NCI-H82 treated with DMSO at 0.1 percent for 48 hours (cell line): Measurements from ENCODE around the gene GAST.

Source experiments
- DNase-seq: peaks from one replicate; lab custom pipeline; 2025; ENCODE audit not compliant: unreplicated experiment; lab: John Stamatoyannopoulos, UW

Gene GAST

DNA sequence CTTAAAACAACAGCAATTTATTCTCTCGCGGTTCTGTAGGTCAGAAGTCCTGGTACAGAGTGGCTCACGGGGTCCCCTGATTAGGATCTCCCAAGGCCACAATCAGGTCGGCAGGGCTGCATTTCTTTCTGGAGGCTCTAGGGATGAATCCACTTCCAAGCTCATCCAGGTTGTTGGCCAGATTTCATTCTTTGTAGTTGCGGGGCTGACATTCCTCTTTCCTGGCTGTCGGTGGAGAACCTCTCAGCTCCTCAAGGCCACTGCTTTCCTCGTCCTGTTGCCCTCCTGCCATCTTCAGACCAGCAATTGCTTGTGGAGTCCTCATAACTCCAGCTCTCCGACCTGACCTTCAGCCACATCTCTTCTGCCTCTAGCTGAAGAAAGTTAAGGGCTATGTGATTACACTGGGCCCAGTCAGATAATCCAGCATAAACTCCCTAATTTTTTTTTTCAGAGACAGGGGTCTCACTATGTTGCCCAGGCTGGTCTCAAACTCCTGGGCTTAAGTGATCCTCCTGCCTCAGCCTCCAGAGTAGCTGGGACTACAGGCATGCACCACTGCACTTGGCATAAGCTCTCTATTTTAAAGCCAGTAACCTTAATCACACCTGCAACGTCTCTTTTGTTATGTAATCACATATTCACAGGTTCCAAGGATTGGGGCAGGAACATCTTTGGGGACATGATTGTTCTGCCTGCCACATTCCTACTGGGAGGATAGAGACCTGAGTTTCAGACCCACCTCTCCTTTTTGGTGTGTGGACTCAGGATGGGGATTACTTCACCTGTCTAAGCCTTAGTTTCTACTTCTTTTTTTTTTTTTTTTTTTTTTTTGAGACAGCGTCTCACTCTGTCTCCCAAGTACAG is 4.1 kb upstream of the GAST start:
- no peak for DNase-seq

DNA sequence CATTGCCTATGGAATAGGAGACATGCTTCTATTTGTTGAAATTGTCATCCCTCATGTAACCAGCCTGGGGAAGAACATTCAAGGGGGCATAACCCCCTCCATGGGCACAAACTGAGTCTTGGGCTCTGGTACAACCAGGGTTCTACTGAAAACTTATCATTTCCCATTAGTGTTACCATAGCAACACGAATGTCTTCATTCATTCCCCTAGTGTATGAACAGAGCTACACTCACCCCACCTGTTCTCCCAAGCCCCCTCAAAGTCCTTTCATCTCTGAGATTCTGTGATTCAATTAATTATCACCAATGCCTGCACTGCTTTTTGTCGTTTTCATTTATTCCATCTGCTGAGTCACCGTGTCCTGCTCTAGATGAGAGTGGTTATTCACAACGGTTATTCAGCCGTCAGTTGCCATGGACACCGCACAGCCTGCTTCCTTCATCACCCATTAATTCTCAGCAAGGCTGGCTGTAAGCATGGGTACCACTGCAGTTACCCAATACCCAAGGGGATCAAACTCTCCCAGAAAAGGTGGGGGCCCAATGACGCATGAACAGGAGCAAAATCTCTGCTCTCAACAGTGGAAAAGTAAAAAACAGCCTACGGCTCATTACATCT is 1.6 kb upstream of the GAST start:
- DNase-seq, result no peak

DNA sequence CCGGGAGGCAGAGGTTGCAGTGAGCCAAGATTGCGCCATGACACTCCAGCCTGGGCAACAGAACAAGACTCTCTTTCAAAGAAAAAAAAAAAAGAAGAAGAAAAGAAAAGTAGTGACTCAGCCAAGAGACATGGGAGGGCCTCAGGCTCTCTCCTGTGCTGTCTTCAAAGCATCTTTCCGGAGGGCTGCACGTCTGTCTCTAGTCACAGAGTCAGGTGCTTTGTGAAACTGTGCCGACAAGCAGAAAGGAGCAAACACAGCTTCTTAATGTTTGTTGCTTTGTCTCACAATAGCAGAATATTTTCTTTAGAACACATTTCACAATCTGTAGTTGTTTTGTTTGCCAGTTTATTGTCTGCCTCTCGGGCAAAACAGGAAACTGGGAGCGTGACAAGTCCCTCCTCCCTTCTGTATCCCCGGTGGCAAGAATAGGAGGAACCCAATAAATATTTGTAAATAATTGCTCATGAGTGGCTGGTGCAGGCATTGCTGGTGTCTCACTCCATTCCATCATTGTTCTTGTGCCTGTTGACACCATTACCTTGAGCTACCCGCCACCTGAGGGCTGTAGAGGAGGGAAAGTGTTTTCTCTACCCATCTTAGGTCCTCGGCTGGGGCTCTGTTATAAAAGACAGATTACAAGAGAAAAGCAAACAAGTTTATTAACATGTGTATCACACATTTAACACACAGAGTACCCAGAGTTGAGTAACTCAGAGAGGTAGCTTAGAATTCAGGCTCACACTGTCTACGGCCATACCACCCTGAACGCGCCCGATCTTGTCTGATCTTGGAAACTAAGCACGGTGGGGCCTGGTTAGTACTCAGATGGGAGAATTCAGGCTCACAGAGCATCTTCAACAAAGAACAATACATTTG is 5.5 kb downstream of the GAST start:
- no peak for DNase-seq

DNA sequence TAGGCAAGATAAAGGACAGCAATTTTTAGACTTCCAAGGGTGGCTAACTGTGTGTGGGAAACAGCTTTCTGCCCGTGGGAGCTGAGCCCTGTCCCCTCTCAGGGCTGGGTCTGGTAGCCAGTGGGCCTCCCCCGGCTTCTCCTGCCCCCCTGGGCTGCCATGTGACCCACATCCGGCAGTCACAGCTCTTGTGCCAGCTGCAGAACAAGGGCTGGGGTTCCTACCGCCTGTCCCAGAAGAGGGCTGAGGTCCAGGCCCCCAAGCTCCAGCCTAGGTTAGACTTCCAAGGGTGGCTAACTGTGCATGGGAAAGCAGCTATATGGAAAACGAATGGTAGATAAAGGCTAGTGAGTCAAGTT is 6.1 kb downstream of the GAST start:
- DNase-seq, result no peak

DNA sequence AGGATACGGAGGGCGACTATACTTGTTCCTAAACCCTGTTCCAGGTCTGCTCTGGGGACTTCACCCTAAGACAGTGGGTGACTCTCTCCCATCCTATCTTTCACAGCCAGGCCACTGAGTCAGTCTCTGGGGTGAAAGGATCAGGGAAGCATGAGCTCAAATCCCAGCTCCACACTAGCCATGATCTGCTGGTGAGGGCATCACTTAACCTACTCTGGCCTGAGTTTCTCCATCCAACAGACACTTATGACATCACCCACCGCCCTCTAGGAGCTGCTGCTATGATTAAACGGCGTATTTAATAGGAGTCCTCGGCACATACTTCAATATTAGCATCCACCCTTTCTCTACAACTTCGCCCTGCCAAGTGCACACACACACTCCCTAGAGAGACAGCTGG is 10.1 kb downstream of the GAST start:
- no peak for DNase-seq

DNA sequence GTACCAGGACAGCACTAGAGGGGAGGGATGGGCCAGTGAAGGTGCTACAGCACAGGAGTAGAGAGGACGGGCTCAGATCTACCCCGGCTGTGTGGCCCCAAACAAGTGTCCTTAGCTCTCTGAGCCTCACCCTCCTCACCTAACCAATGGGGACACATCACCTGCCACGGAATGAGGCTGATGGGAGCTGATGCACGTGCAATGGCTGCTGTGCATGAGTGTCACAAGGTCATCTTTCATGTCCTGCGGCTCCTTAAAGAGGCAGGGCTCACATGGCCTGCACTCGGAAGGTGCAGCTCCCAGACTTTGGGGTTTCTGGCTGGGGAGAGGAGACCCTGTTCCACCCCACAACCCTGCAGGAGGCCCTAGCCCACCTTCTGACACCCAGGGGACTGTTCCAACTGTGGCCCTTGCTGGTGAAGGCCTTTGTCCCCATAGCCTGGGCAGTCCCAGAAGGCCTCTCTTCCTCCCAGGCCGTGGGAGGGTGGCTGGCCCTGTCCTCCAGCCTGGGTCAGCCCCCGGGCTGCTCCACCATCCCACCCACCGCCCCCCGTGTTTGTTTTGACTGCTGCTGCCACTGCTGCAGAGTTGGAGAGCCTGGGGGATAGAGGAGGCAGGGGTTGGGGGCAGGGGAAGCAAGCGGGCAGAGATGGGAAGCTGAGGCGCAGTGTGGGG is 11.8 kb downstream of the GAST start:
- no peak for DNase-seq

DNA sequence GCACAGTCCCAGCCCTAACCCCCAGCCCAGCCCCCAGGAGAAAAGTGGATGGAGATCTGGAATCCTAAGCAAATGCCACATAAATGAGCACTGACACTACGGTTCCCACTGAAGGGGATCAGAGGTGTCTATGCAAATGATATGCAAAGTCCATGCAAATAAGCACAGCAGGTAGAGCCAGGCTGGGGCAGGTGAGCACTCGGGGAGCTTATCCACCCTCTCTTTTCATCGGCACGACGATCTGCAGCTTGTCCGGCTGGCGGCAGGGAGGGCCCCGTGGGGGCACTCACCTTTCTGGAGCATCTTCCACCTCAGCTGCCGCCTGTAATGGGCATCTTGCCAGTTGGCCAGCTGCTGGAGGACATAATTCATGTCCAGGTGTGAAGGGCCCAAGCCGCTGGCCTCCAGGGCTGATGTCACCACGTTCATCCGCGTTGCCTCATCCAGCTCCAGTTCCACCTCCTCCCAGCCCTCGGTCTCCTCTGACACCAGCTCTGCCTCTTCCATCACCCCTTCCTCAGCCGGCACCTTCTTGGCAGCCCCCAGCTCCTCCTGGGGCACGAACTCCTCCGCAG is 12.4 kb downstream of the GAST start:
- no peak for DNase-seq

DNA sequence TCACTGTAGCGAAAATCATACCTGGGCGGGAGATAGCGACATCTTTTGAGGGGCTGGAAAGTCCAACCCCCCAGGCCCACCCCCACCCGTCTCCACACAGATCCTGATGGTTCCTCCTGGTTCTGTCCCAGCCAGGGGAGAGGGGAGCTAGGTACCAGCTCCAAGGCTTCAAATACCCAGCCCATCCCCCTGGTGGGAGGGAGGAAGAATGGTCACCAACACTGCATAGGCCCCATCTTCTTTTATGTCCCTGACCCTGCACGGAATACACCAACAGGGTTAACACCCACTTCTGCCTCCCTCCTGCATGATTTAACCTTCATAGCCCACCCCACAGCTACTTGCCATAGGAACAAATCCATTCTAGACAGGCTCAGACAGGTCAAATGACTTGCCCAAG is 13.0 kb downstream of the GAST start:
- no peak for DNase-seq

DNA sequence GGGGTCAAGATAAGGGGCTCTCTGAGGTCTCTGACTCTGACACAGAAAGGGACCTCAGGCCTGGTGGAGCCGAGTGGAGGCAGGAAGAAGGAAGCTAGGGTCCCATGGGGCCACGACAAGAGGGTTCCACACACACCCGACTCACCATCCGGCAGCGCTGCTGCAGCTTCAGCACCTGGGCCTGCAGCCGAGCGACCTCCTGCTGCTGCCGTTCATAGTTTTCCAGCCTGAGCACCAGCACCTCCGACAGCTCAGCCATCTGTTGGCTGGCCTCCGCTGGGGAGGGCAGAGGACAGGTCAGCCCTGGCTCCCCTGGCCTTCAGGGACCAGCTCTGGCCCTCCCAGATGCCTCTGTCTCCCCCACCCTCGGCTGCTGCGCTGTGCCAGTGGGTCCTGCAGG is 15.9 kb downstream of the GAST start:
- no peak for DNase-seq

DNA sequence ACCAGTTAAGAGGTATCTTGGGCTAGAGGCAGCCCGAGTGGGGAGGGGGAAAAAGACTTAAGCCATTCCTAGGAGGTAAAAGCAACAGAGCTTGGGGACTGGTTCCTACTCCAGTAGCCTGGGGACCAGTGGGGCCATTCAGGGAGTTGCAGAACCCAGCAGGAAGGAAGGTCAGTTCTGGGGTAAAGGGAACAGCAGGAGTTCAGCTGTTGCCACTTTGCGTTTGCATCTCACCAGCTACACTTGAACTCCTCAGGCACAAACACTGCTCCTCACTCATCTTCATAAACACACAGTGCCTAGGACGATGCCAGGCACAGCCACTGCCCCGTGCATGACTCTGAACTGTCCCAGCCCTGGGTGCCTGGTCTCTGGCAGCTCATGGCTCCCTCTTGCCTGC is 18.3 kb downstream of the GAST start:
- DNase-seq, result no peak

DNA sequence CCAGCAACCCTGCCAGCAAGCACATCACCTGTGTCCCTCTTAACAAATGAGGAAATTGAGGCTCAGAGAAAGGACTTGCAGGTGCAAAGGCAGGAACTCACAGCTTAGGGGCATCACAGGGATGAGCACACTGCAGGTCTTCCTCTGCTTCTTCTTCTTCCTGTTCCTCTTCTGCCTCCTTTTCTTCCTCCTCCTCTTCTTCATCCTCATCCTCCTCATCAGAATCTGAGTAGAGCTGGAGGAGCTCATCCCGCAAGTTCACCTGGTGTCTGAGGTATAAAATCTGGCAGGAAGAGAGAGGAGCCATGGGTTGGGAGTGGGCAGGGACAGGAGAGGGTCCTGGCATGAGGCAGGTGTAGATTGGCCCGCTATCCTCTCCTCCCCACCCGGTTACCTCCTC is 19.7 kb downstream of the GAST start:
- DNase-seq, result no peak

DNA sequence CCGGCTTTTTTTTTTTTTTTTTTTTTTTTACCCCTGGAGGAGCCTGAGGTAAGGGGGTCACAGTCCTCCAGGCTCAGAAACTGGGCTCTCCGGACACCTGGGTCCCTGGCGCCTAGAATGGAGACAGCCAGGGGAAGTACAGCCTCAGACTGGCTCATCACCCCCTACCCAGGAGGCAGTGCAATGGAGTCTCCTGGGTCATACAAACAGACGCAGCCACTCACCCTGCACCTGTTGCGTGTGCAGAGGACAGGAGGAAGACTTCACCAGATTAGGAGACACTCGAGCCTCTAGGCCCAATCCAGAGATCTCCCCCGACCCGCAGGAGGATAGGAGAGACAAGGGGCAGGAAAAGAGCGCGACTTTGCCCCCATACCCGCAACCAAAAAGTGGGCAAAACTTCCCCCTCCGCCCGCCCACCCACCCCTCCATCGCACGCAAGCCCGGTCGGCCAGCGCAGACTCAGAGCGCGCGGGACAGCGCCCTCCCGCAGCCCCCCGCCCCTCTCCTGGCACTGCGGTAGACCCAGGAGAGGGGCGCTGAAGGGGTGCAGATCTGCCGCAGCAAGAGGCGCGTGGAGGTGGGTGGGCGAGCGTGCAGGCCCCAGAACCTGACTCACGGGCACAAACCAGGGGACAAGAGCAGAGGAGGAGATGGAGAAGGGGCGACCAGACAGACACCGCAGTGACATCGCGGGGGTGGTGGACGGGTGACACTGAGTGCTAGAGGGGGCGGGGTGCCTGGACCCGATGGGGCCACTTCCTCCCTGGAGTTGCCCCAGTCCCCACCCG is 21.4 kb downstream of the GAST start:
- no peak for DNase-seq

DNA sequence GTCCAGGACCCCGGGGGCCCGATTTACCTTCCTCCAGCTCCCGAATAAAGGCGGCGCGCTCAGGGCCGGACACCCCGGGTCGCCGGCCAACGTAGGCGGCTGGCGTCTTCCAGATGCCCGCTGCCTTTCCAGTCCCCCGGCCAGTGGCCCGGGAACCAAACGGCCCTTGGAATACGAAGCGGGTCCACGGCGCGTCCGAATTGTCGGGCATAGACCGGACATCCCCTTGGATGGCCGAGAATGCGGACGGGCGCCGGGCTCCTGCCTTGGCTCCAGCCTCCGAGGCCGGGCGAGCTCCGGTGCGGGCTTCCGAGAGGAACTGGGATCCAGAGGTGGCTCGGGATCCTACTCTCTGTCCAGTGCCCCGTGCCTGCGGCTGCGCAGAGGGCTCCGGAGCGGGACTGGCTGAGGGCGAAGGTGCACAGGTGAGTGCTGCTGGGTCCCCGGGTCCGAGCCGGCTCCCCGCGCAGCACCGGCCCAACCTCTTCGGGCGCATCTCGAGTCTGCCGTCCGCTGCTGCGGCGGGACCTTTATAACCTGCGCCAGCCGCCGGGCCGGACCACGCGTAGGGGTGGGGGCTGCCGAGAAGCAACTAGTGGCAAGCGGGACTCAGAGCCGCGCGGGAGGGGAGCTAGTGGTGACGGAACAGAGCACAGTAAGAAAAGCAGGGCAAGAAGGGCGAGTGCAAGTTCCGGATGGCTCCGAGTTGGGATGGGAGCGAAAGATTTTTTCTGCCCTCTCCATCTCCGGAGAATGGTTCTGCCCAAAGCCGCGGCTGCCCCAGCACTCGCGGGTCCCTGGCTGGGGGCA is 22.2 kb downstream of the GAST start, which contains the start of gene HAP1:
Gene HAP1, minus strand, starts transcription at position 505 of the 810 bp plus-strand sequence. Its CDS starts 9 bp downstream, at position 496.
- DNase-seq, result no peak

DNA sequence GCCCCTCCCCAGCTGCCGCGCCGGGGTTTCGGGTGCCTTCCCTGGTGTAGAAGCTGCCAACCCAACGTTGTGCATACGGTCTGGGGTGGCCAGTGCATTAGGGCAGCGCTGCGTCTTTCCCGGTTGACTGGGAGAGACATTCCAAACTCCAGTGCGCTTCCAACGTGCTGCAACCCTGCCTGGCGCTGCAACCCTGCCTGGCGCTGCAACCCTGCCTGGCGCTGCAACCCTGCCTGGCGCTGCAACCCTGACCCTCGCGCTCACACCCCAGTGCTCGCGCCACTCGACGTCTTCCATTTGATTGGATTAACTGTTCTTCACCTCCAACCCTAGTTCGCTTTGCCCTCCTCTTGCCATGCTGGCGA is 22.8 kb downstream of the GAST start:
- no peak for DNase-seq

DNA sequence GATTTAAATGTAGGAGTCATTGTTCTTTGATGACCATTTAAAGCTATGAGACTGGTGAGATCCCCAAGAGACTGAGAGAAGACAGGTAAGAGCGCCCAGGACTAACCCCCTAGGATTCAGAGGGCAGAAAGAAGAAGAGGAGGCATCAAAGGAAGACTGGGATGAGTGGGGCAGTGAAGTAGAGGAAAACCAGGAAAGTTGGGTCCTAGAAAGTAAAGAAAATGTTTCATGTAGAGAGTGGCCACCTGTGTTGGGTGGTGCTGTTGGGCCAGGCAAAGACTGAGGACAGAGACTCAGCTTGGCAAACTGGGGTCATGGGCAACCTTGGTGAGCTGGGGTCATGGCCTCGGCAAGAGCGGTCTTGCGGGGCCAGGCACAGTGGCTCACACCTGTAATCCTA is 23.6 kb downstream of the GAST start:
- no peak for DNase-seq

DNA sequence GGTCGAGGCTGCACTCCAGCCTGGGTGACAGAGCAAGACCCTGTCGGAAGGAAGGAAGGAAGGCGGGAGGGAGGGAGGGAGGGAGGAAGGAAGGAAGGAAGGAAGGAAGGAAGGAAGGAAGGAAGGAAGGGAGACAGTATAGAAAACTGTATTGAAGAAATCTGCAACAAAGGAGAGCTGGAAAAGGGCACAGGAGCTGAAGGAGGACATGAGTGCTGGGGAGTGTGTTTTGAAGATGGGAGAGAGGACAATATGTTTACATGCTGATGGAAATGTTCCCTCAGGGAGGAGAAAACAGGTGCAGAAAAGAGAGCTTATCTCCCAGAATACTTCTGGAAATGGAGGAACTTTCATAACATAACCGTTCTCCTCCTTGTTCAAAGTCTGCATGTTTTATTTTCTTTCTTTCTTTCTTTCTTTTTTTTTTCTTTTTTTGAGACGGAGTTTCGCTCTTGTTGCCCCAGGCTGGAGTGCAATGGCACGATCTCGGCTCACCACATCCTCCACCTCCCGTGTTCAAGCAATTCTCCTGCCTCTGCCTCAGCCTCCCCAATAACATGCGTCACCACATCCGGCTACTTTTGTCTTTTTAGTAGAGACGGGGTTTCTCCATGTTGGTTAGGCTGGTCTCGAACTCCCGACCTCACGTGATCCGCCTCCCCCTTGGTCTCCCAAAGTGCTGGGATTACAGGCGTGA is 25.0 kb downstream of the GAST start:
- DNase-seq, result no peak

DNA sequence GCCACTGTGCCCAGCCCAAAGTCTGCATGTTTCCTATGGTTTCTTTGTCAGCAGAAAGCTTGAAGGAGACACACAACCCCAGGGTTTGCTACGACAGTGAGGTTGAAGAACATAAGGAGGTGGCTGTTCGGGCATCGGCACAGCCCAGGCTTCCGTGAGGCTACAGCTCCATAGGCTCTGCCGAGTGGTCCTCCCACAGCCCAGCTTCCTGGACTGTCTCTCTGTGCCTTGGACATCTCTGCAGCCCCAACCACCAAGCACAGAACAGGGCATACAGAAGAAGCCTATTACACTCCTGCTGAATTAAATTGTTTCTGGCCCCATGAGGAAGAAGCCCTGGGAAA is 25.5 kb downstream of the GAST start:
- DNase-seq, result no peak

DNA sequence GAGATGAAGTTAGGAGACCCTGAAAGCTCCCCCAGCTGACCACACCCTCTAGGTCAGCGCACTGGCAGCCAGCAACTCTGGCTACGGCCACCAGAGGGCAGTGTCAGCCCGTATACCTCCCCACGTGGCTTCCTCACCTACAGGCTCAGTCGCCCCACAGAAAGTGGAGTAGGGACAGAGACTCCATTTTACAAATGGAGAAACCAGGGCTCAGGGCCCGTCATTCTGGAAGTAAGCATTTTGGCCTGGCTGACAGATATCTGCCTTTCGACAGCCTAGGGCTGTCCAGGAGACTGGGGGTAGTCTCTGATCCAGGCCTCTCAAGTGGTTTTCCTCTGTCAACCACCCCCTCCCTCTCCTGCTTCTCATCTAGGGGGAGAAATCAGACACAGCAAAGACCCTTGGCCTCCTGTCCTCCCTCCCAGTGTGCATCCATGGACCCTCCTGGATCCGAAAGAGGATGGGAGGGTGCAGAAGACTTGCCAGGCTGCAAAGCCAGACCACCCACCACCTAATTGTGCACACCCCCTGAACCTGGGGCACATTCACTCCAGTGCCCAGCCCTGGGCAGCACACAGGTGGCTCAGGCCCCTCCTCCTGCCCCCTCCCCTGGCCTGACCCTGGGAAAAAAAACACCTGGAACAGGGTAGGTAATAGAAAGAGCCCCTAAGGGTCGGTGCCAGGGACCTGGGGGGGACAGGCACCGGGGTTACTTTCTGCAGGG is 26.1 kb downstream of the GAST start:
- peak; percentile 79 for DNase-seq
